ENCODE data around the gene LFNG.
"Not testable (repeated sequence)": the region's sequence is repeated elsewhere in the genome, so short reads cannot be mapped to it uniquely, and the experiment has no call there.

Gene LFNG

DNA sequence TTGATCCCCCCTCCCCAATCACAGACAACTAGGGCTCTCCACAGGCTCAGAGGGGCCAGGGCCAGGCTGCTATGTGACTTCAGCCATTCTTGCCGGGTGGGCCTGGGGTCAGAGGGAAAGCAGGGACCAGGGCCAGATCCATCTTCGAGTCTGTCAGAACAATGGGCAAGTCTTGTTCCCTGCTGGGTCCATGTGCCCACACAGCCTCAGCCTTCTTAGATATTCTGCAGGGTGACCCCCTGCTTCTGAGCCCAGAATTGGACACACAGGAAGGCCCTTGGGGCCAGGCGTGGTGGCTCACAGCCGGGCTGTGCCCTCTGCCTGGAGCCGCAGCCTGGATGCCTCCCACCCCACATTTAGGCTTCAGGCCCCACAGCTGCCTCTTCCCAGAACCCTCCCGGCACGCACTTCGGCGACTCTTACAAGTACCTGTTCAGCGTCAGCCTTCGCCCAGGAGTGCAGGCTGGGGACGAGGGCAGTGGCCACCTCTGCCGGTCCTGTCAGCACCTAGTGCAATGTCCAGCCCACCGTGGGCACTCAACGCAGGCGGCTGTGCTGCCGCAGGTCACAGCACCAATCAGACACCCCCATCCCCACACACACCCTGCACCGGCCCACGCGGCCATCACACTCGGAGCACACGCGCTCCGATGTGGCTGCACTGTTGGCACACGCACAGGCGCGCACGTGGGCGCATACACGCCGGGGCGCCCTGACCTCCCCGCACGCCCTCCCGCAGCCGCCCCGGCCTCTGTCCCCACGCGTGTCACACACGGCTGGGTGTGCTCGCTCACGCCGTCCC lies 11.6 kb downstream of the LFNG start:
- peak overlapping the region; percentile 82 for H4K8ac ChIP-seq (ENCODE audit: low read depth, low read length)
- not testable (repeated sequence) for H2AFZ ChIP-seq (ENCODE audit: low read length); H3K23ac ChIP-seq (ENCODE audit: low read depth, low read length, poor library complexity); H4K91ac ChIP-seq (ENCODE audit: low read depth, low read length, poor library complexity); H2BK15ac ChIP-seq (ENCODE audit: low read length); H3K4me2 ChIP-seq (ENCODE audit: insufficient read depth, low read length, poor library complexity, severe bottlenecking); H3K4me3 ChIP-seq (ENCODE audit: low read length in 2 of 2); H2BK12ac ChIP-seq (ENCODE audit: low read length); H2AK5ac ChIP-seq (ENCODE audit: low read depth, low read length); H3K4ac ChIP-seq (ENCODE audit: low read length); DNase-seq (ENCODE audit: low spot score); H3K27me3 ChIP-seq (ENCODE audit: control insufficient read depth in 3 of 3, insufficient read depth in 3 of 3, low read depth in 1 of 3, low read length in 3 of 3); H3K9me3 ChIP-seq (replicated peaks in 1 of 2; ENCODE audit: control insufficient read depth in 2 of 2, insufficient read depth in 1 of 2, low read depth in 1 of 2, low read length in 2 of 2); H3K14ac ChIP-seq (ENCODE audit: low read length); H2BK5ac ChIP-seq (ENCODE audit: low read length); H2BK120ac ChIP-seq (ENCODE audit: low read depth, low read length)
- no CpG with 5 or more reads among the region's 43 CpGs for WGBS, 2 donors (ENCODE audit: extremely low coverage in 2 of 2, insufficient read length in 2 of 2, insufficient replicate concordance in 1 of 2)
- peak overlapping the region; percentile 70 for H3K9ac ChIP-seq (ENCODE audit: low read depth, low read length, poor library complexity)
- H3K27ac ChIP-seq (replicated peaks; ENCODE audit: low read length) = peak overlapping the region; percentile 46
- H3K79me1 ChIP-seq (ENCODE audit: low read depth, low read length) = peaks cover 18% of the 10 kb centered on the region
- H3K4me1 ChIP-seq (ENCODE audit: control insufficient read depth in 2 of 2, insufficient read depth in 1 of 2, low read depth in 1 of 2, low read length in 2 of 2) = peaks cover 22 to 30% of the 10 kb centered on the region in 2 donors
- H3K18ac ChIP-seq (ENCODE audit: low read length) = peak overlapping the region; percentile 80
- H3K36me3 ChIP-seq (replicated peaks in 1 of 2; ENCODE audit: control insufficient read depth in 2 of 2, insufficient read depth in 2 of 2, low read length in 2 of 2) = peaks cover 32 to 34% of the 10 kb centered on the region in 2 donors

DNA sequence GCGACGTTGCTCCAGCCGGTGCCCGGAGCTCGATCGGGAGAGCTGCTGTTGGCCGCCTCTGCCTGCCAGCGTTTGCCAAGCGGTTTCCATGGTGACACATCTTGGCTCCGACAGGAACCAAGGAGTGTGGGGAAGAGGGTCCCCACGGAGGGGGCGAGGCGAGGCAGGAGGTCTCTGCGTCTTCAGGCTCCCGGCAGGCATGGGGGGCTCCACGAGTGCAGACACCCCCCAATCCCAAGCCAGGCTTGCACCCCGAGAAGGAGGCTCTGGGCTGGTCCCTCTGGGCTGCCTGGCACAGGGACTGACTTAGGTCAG lies 12.2 kb downstream of the LFNG start:
- H4K91ac ChIP-seq (ENCODE audit: low read depth, low read length, poor library complexity); H2BK12ac ChIP-seq (ENCODE audit: low read length); H2BK15ac ChIP-seq (ENCODE audit: low read length); H3K4me2 ChIP-seq (ENCODE audit: insufficient read depth, low read length, poor library complexity, severe bottlenecking); H2BK120ac ChIP-seq (ENCODE audit: low read depth, low read length); H3K18ac ChIP-seq (ENCODE audit: low read length); H3K4me3 ChIP-seq (ENCODE audit: low read length in 2 of 2); DNase-seq (ENCODE audit: low spot score); H3K14ac ChIP-seq (ENCODE audit: low read length); H2AK5ac ChIP-seq (ENCODE audit: low read depth, low read length); H2BK5ac ChIP-seq (ENCODE audit: low read length); H2AFZ ChIP-seq (ENCODE audit: low read length); H3K27me3 ChIP-seq (ENCODE audit: control insufficient read depth in 3 of 3, insufficient read depth in 3 of 3, low read depth in 1 of 3, low read length in 3 of 3); H3K27ac ChIP-seq (replicated peaks; ENCODE audit: low read length); H3K4ac ChIP-seq (ENCODE audit: low read length); H3K23ac ChIP-seq (ENCODE audit: low read depth, low read length, poor library complexity); H3K9me3 ChIP-seq (replicated peaks in 1 of 2; ENCODE audit: control insufficient read depth in 2 of 2, insufficient read depth in 1 of 2, low read depth in 1 of 2, low read length in 2 of 2): not testable (repeated sequence)
- no CpG with 5 or more reads among the region's 17 CpGs for WGBS, 2 donors (ENCODE audit: extremely low coverage in 2 of 2, insufficient read length in 2 of 2, insufficient replicate concordance in 1 of 2)
- peak overlapping the region; percentile 44 for H3K9ac ChIP-seq (ENCODE audit: low read depth, low read length, poor library complexity)
- H3K79me1 ChIP-seq (ENCODE audit: low read depth, low read length) = peaks cover 13% of the 10 kb centered on the region
- peak overlapping the region; percentile 82 for H4K8ac ChIP-seq (ENCODE audit: low read depth, low read length)
- peaks cover 22 to 25% of the 10 kb centered on the region in 2 donors for H3K4me1 ChIP-seq (ENCODE audit: control insufficient read depth in 2 of 2, insufficient read depth in 1 of 2, low read depth in 1 of 2, low read length in 2 of 2)
- peaks cover 27 to 28% of the 10 kb centered on the region in 2 donors for H3K36me3 ChIP-seq (replicated peaks in 1 of 2; ENCODE audit: control insufficient read depth in 2 of 2, insufficient read depth in 2 of 2, low read length in 2 of 2)

DNA sequence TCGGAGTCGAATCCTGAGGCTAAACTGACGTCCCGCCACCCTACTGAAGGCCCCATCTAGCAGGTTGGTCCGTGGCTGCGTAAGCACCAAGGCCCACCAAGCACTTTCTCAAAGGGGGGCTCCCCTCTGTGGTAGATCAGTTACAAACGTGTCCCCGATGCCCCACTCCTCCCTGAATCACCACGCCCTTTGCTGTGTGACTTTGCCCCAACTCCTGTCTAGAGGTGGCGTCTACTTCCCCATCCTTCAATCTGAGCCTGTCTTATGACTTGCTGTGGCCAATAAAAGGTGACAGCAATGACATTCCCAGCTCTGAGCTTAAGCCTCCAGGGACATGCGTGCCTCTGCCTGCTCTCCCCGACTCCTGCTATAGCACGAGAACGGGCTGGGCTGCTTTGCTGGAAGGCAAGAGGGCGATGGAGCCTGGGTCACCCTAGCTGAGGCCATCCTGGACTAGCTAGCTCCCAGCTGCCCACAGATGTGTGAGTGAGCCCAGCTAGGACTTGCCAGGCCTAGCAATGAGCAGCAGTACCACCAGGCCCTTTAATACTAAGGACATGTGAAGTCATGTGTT lies 12.7 kb downstream of the LFNG start:
- H2BK12ac ChIP-seq (ENCODE audit: low read length); H3K4me3 ChIP-seq (ENCODE audit: low read length in 2 of 2); DNase-seq (ENCODE audit: low spot score); H3K27me3 ChIP-seq (ENCODE audit: control insufficient read depth in 3 of 3, insufficient read depth in 3 of 3, low read depth in 1 of 3, low read length in 3 of 3); H3K18ac ChIP-seq (ENCODE audit: low read length); H2AK5ac ChIP-seq (ENCODE audit: low read depth, low read length); H3K4ac ChIP-seq (ENCODE audit: low read length); H3K14ac ChIP-seq (ENCODE audit: low read length); H3K9ac ChIP-seq (ENCODE audit: low read depth, low read length, poor library complexity); H3K79me1 ChIP-seq (ENCODE audit: low read depth, low read length); H2AFZ ChIP-seq (ENCODE audit: low read length); H3K9me3 ChIP-seq (replicated peaks in 1 of 2; ENCODE audit: control insufficient read depth in 2 of 2, insufficient read depth in 1 of 2, low read depth in 1 of 2, low read length in 2 of 2); H2BK15ac ChIP-seq (ENCODE audit: low read length); H2BK5ac ChIP-seq (ENCODE audit: low read length); H3K4me2 ChIP-seq (ENCODE audit: insufficient read depth, low read length, poor library complexity, severe bottlenecking); H4K91ac ChIP-seq (ENCODE audit: low read depth, low read length, poor library complexity); H2BK120ac ChIP-seq (ENCODE audit: low read depth, low read length); H3K23ac ChIP-seq (ENCODE audit: low read depth, low read length, poor library complexity): not testable (repeated sequence)
- Histone ChIP-seq H4K8ac (ENCODE audit: low read depth, low read length) (peak overlapping the region; percentile 17), H3K4me1 (ENCODE audit: control insufficient read depth in 2 of 2, insufficient read depth in 1 of 2, low read depth in 1 of 2, low read length in 2 of 2) (peaks cover 20 to 21% of the 10 kb centered on the region in 2 donors), H3K27ac (replicated peaks; ENCODE audit: low read length) (peak overlapping the region; percentile 43), H3K36me3 (replicated peaks in 1 of 2; ENCODE audit: control insufficient read depth in 2 of 2, insufficient read depth in 2 of 2, low read length in 2 of 2) (peaks cover 21 to 23% of the 10 kb centered on the region in 2 donors)
- WGBS, 2 donors (ENCODE audit: extremely low coverage in 2 of 2, insufficient read length in 2 of 2, insufficient replicate concordance in 1 of 2) = no CpG with 5 or more reads among the region's 15 CpGs

DNA sequence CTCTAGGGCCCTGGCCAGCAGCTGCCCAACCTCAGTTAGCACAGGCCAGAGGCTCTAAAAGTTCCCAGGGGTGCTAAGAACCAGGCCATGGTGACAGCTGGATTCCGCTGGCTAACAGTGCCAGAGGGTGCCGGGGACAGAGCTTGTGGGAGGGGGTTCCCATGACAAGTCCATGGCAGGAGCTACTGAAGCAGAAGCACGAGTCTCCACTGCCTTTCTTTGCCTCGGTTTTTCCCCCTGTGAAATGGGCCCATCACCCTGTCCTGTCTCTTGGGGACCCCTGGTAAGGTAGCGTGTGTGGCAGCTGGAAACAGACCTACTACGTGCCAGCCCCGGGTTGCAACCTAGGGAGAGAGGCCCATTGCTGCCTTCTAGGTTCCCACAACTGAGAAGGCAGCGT lies 13.2 kb downstream of the LFNG start:
- Histone ChIP-seq H3K36me3 (replicated peaks in 1 of 2; ENCODE audit: control insufficient read depth in 2 of 2, insufficient read depth in 2 of 2, low read length in 2 of 2) (peaks cover 17 to 21% of the 10 kb centered on the region in 2 donors), H3K4me1 (ENCODE audit: control insufficient read depth in 2 of 2, insufficient read depth in 1 of 2, low read depth in 1 of 2, low read length in 2 of 2) (peaks cover 16 to 17% of the 10 kb centered on the region in 2 donors)
- not testable (repeated sequence) for H2AFZ ChIP-seq (ENCODE audit: low read length); H2BK120ac ChIP-seq (ENCODE audit: low read depth, low read length); H4K8ac ChIP-seq (ENCODE audit: low read depth, low read length); H2AK5ac ChIP-seq (ENCODE audit: low read depth, low read length); H4K91ac ChIP-seq (ENCODE audit: low read depth, low read length, poor library complexity); H3K27me3 ChIP-seq (ENCODE audit: control insufficient read depth in 3 of 3, insufficient read depth in 3 of 3, low read depth in 1 of 3, low read length in 3 of 3); H3K18ac ChIP-seq (ENCODE audit: low read length); H2BK12ac ChIP-seq (ENCODE audit: low read length); DNase-seq (ENCODE audit: low spot score); H3K9me3 ChIP-seq (replicated peaks in 1 of 2; ENCODE audit: control insufficient read depth in 2 of 2, insufficient read depth in 1 of 2, low read depth in 1 of 2, low read length in 2 of 2); H3K4ac ChIP-seq (ENCODE audit: low read length); H3K4me3 ChIP-seq (ENCODE audit: low read length in 2 of 2); H3K9ac ChIP-seq (ENCODE audit: low read depth, low read length, poor library complexity); H3K14ac ChIP-seq (ENCODE audit: low read length); H3K4me2 ChIP-seq (ENCODE audit: insufficient read depth, low read length, poor library complexity, severe bottlenecking); H3K27ac ChIP-seq (replicated peaks; ENCODE audit: low read length); H2BK5ac ChIP-seq (ENCODE audit: low read length); H2BK15ac ChIP-seq (ENCODE audit: low read length); H3K23ac ChIP-seq (ENCODE audit: low read depth, low read length, poor library complexity); H3K79me1 ChIP-seq (ENCODE audit: low read depth, low read length)
- no CpG with 5 or more reads among the region's 8 CpGs for WGBS, 2 donors (ENCODE audit: extremely low coverage in 2 of 2, insufficient read length in 2 of 2, insufficient replicate concordance in 1 of 2)
